GM19023 (cell line): ENCODE measurements around the gene TBC1D17.

Experiments
- ATAC-seq: cut with Tn5 transposase; IDR thresholded peaks from one replicate; pipeline ENCODE4 v1.9.1; 2021; ENCODE audit warnings: mild to moderate bottlenecking, moderate library complexity; ENCODE audit not compliant: unreplicated experiment

TBC1D17 gene

DNA sequence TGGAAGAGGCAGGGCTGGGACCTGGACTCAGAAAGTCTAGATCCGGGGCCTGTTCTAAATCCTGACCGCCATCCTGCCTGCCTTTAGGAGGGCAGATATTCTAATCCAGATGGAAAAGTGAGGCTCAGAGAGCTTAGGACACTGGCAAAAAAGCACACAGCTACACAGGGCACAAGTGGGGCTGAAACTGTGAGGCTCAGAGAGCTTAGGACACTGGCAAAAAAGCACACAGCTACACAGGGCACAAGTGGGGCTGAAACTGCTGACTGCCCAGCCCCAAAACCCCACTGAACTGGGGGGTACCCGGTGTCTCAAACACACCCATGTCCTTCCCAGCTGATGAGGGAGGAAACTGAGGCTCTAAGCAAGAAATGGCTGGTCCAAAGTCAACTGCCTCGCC, 2.3 kb upstream of the TBC1D17 start:
- ATAC-seq, result no peak

GRCh38 chr19:49875857-49876421, 1.6 kb upstream of the TBC1D17 start:
- no peak for ATAC-seq

DNA sequence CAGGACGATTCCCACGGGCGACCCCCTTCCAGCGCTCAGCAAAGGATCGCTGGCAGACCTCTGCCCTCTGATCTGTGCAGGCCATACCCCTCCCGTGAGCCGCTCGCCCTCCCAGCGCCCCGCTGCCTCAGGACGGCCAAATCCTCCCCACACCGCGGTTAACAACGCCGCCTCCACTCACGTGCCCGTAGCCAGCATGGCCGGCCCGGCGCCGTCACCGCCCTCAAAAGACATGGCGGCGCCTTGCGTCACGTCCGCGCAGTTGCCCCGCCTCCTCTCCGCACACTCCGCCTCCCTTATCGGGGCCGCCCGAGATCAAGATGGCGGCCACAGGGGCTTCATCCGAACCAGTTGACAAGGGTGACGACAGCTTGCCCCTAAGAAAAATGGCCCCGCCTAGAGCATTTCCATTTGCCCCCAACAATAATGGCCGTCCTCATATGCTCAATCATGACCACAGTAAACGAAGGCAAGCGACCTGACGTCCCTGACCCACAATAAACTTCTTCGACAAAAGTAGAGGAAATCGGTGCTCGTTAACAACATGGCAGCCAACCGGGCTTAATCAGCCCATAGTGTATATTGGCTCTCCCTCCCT, 981 bp upstream of the TBC1D17 start:
- peak; percentile 49 for ATAC-seq

- peak; percentile 47 for ATAC-seq
Measured at GRCh38 chr19:49877879-49878743, 609 bp downstream of the TBC1D17 start.

GRCh38 chr19:49878744-49879070, 1.2 kb downstream of the TBC1D17 start:
- no peak for ATAC-seq

DNA sequence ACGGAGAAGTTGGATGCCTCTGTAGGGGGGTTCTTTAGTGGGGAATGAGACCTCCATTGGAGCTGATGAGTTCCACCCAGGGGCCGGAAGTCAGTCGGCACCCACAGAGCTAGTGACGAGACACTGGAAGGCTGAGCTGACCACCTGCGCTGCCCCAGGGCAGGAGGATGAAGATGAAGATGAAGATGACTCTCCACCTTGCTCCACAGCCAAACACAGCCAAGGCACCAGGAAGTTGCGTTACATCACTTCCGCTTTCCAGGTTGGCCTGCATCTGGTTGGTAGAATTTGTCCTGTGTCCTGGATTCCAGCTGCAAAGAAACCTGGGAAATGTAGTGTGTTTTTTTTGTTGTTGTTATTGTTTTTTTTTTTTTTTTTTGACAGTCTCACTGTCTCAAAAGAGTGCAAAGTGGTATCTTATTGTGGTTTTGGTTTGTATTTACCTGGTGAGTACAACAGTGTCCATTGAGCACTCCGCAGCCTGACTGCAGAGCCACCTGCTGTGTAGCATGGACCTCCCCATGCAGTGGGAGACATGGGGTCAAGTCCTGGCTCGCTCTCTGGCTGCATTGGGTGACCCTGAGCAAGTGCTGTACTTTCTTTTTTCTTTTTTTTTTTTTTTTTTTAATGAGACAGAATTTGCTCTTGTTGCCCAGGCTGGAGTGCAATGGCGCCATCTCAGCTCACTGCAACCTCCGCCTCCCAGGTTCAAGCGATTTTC, 1.9 kb downstream of the TBC1D17 start:
- ATAC-seq, result no peak

- ATAC-seq, result no peak
Measured at GRCh38 chr19:49880162-49880869, 2.8 kb downstream of the TBC1D17 start.

DNA sequence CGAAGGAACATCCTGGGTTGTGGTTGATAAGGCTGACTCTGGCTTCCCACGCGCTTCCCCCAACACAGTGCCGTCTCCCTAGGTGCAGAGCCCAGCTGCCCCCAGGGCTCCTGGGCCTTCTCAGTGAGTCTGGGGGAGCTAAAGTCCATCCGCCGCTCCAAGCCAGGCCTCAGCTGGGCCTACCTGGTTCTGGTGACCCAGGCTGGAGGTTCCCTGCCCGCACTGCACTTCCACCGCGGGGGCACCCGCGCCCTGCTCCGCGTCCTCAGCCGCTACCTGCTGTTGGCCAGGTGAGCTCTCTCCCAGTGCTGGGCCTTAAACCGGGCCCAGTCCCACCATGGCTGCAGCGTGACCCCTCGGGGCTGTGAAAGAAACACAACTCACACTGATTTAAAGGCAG, 3.7 kb downstream of the TBC1D17 start:
- no peak for ATAC-seq

DNA sequence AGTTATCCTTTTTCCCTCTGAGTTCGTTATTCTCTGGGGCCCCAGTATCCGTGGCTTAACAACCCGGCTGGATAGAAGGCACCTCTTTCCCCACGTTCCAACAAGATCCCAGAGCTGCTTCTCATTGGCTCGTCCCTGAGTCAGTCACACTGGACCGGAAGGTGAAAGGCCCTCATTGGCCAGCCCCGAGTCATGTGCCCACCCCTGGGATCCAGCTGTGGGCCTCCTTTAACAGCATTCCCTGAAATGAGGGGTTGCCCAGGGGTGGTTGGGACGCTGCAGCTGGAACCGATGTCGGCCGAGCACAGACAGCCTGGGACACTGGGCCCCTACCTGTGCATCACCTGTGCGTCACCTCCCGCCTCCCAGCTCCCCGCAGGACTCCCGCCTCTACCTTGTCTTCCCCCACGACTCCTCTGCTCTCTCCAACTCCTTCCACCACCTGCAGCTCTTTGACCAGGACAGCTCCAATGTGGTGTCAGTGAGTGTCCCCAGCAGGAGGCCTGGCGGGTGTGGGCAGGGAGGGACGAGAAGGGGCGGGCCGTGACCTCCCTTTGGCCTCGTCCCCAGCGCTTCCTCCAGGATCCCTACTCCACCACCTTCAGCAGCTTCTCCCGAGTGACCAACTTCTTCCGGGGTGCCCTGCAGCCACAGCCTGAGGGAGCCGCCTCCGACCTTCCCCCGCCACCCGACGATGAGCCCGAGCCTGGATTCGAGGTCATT, 4.3 kb downstream of the TBC1D17 start:
- ATAC-seq, result no peak

DNA sequence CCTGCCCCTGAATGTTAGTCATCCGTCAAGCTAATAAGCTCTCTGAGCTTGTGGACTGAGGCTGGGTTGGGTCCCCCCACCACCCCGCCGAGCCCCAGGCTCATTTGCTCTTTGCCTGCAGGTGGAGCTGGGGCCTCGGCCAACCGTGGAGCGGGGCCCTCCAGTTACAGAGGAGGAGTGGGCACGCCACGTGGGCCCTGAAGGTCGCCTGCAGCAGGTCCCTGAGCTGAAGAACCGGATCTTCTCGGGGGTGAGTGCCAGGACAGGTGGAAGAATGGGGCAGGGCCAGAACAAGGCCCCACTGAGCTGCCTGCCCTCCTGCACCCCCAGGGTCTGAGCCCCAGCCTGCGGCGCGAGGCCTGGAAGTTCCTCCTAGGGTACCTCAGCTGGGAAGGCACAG, 5.1 kb downstream of the TBC1D17 start:
- no peak for ATAC-seq

DNA sequence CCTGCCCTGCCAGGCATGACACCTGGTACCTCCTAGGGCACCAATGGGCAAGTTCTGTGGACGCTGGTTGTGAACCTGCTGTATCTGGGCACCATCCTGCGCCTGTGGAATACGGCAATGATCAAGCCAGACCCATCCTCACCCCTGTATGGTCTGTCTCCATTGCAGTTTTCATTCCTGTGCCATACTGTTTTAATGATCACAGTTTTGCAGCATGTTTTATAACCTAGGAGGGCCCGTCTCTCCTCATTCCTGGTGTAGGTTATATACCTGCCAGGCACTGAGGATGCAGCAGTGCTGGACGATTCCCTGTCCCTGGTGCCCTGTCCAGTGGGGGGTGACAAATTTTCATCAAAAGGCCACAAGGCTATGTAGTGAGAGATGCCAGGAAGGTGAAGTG, 5.6 kb downstream of the TBC1D17 start:
- no peak for ATAC-seq

- no peak for ATAC-seq
Measured at GRCh38 chr19:49884109-49884508, 6.6 kb downstream of the TBC1D17 start.

DNA sequence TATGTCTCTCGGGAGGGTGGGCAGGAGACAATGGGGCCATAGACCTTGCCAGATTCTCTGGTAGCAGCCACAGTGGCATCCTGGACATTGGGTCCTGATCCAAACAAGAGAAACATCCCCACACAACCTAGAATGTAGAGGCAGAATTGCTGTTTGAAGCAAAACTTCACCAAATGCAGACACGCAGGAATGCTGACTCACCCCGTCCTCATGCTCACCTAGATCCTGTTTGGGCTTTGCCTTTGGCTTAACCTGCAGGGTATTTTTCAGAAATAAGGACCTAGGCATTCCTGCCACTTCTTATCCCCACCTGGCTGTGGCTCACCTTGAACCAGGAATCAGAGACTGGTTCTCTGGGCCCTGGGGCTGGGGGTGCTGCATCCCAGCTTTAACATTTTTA, 7.3 kb downstream of the TBC1D17 start:
- ATAC-seq, result no peak

DNA sequence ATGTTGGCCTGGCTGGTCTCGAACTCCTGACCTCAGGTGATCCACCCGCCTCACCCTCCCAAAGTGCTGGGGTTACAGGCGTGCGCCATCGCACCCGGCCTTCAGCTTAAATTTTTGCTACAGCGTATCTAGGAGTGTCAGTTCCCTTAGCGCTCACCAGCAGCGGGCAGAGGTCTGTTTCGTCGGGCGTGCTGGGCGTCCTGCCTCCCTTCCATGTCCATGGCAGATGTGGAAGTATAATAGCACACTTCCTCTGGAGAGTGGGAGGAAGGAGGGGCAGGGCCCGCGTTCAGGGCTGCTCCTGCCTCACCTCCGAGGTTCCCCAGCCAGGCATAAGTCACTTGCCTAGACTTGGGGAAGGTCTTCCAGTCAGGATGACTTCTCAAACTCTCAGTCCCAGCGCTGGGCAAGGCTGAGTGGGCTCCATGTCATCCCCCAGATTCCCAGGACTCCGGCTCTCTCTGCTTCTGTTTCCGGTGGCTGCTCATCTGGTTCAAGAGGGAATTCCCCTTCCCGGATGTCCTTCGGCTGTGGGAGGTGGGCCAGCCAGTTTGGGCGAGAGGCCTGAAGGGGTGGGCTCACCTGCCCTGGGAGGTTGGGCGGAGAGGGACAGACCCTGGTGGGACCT, 9.6 kb downstream of the TBC1D17 start:
- ATAC-seq, result no peak

GRCh38 chr19:49887665-49888509, 10.4 kb downstream of the TBC1D17 start:
- ATAC-seq, result no peak

DNA sequence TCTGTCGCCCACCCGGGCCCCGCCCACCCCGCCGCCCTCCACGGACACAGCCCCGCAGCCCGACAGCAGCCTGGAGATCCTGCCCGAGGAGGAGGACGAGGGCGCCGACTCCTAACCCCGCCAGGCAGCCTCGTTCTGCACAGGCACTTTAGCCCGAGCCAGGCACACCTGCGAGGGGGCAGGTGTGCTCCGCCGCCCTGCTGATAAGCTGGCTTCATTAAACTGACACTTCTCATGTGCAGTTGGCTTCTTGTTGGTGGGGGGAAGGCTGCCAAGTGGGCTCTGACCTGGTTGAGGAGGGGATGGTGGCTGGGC, 11.0 kb downstream of the TBC1D17 start:
- no peak for ATAC-seq

- no peak for ATAC-seq
Measured at GRCh38 chr19:49889038-49889686, 11.7 kb downstream of the TBC1D17 start.

GRCh38 chr19:49889687-49890348, 12.3 kb downstream of the TBC1D17 start:
- ATAC-seq, result no peak
